Panc1 (cell line): Measurements from ENCODE around the gene ZNF569.
A peak's percentile ranks its signal among the peaks of the same experiment; 100 is the strongest.

Source experiments
- CTCF ChIP-seq: fragments of 450-650 bp; IDR thresholded peaks from 2 replicates; pipeline ENCODE4 v1.5.1; 2017; ENCODE audit warnings: mild to moderate bottlenecking
- REST ChIP-seq, 2 experiments: IDR thresholded peaks; 2 replicates each; pipeline ENCODE4 v1.6.1; 2011 to 2012; ENCODE audit warnings: low read depth in 2 of 2, control low read depth in 1 of 2, low read length in 1 of 2, mild to moderate bottlenecking in 1 of 2, moderate library complexity in 1 of 2; ENCODE audit not compliant: insufficient read depth in 1 of 2

GRCh38 chr19:37506387-37507166 is 39.3 kb upstream of the ZNF569 start, which contains the start of gene ZNF793:
- TF ChIP-seq CTCF (no peak), REST (IDR thresholded peaks at IDR 0.05; ENCODE audit: insufficient read depth in 1 of 2, low read depth in 2 of 2, low read length in 1 of 2) (peak in 1 of 2 experiments; percentile 74; a peak in 2 of 4 replicates)
